ENCODE measurements around the gene GMNN.

The GMNN gene

DNA sequence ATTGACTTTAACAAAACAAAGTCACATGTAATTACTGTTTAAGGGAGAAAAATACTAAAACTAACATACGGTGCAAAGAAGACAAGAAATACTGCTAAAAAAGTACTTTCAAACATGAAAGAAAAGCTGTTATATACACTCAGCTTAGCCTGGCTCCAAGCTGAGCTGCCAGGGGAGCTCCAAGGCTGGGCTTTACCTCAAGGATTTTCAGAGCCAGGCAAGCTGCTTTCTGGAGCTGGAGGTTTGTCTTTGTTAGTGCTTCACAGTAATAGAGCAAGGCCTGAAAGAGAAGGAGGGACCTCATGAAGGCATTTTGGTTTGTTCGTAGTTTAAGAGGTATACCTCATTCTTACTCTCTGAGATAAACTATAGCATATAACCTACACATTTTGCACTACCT is 43.6 kb downstream of the GMNN start:
- DNase-seq = no peak

DNA sequence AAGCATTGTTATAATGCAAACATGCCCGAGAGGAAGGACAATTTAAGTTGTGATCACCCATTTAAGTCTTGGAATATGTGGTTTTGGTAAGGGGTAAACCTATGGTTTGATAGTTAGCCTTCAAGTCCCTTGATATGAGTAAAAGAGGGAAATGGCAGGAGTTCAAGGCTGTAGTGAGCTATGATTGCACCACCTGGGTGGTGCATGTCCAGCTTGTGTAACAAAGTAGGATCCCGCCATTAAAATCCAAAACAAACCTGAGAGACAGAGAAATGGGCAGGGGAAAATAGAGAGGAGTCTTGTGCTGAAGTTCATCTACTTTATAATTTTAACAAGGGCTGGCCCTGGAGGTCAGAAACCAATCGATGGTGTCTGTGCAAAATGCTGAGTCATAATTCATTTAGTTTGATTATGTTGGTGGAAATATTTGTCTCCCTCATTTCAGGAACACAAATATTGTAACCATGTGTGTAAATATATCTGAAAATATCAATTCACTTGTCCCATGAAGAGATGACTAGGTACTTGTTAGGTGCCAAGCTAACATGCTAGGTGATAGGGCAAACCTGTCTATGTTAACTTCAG is 47.2 kb downstream of the GMNN start:
- DNase-seq = no peak

DNA sequence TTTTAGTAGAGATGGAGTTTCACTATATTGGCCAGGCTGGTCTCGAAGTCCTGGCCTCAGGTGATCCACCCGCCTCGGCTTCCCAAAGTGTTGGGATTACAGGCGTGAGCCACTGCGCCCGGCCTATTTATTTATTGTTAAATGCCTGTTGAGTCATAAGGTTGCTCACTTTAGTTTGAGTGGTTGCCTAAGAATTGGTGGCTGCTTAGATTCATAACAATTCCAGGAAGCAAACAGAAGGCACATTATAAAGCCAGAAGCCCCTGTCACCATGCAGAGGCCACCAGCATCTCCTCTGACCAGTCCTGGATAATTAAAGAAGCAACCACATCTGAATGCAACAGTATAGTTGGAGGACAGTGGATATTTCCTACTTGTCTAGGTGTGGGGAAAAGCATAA is 48.0 kb downstream of the GMNN start:
- no peak for DNase-seq

DNA sequence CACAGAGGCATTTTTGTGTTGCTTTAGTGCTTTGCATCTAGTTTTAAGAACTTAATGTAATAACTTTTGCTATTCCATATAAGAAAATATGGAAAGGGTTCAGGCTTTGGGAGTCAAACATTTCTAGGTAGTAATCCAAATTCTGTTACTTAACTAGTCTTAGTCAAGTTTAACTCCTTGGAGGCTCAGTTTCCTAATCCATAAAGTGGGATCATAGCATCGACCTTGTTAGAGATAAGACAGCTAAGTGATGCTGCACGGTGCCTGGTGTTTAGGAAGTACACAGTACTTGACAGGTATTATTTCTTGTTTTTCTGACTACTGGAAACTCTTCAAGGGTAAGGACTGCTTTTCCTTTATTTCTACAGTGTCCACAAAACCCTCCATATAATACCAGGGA is 48.4 kb downstream of the GMNN start:
- no peak for DNase-seq

DNA sequence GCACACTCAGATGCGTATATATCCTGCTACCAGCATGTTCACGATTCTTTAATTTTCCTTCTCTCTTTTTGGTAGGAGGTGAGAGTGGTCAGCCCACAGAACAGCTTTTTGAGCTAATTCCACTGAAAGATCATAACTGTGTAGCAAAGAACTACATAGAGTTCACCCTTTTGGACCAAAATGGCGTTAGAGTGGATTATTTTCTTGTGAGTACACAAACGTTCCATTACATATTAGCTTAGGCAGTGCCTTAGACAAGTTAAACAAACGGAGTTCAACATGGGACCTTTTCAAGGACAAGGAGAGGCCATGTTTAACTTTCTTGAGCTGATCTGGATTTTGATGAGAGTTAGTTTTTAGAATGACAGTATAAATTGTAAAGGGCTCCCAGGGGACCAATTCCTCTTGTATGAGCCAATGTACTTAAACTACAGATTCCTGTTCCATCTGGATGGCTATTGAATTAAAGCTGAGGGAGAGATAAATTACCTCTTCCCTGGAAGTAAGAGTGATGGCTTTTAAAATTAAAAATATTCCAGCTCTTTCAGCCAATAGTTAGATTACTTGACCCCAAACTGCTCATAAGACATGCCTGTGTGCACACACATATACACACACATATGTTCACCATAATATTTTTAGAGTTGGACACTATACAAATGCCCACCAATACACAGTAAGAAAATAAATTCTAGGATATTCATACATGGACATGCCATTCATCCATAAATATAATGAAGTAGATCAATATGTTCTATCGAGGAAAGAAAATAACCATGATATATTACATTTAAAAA is 49.6 kb downstream of the GMNN start:
- DNase-seq = no peak

DNA sequence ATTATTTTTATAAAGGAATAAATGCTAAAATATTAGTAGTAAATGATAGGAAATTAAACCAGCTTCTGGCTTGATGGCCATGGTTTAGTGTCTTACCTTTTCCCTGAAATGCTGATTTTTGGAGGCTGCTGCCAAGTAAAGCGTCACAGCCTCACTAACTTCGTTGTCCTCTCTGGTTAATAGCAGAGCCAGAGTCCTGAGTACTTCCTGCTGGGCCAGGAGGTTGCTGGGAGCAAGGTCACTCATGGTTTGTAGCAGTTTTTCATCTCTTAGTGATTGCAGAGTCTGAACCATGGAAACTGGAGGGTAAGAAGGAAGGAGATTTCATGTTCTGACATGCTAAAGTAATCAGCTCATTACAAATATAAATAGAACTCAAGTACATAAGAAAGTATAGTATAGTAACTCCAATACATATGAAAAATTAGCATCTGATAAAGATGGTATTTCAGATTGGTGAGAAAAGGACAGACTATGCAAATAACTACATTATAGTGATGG is 50.4 kb downstream of the GMNN start:
- DNase-seq = no peak

DNA sequence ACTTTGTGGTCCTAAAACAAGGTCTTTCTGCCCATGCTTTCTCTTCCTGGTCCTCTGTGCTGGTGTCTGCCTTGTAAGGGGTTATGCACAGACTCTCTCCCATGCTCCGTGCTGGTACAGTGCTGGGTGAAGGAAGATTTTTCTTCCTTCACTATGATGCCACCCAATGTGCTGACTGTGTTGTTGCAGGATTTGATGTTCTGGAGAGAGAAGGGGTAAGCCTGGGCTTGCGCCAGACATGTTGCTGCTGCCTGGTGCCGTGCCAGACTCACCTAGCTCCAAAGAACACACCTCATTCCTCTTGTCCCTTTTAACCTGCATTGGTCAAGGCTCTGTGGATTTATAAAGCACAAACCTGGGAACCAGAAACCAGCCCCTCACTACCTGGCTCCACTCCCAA is 52.4 kb downstream of the GMNN start:
- no peak for DNase-seq

DNA sequence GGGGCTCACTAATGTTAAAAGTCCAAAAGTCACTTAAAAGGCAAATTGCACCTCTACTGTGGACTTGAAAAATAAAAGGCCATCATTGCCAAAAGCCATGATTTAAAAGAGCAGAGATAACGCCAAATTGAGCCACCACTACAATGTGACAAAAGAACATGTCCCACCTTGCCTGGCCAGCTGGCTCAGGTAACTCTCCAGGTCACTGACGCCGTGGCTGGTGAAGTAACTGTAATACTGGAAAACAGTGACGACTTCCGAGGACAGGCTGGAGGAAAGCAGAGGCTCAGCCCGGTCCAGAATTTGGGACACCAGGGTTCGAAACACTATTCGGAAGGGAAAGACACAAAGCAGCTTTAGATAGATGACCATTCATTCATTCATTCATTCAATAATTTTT is 53.2 kb downstream of the GMNN start:
- DNase-seq = no peak

DNA sequence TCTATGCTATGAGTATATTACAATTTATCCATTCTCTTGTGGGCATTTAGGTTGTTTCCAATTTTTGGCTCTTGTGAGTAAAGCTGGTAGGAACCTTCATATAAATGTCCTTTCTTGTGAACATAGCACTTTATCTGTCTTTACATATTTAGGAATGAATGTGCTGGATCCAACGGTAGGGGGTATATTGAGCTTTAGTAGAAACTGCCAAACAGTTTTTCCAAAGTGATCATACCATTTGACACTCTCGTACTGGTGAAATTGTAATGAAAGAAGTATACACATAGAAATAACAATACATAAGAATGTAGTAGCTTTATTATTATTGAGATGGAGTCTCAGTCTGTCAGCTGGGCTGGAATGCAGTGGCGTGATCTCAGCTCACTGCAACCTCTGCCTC is 54.9 kb downstream of the GMNN start:
- DNase-seq = no peak

DNA sequence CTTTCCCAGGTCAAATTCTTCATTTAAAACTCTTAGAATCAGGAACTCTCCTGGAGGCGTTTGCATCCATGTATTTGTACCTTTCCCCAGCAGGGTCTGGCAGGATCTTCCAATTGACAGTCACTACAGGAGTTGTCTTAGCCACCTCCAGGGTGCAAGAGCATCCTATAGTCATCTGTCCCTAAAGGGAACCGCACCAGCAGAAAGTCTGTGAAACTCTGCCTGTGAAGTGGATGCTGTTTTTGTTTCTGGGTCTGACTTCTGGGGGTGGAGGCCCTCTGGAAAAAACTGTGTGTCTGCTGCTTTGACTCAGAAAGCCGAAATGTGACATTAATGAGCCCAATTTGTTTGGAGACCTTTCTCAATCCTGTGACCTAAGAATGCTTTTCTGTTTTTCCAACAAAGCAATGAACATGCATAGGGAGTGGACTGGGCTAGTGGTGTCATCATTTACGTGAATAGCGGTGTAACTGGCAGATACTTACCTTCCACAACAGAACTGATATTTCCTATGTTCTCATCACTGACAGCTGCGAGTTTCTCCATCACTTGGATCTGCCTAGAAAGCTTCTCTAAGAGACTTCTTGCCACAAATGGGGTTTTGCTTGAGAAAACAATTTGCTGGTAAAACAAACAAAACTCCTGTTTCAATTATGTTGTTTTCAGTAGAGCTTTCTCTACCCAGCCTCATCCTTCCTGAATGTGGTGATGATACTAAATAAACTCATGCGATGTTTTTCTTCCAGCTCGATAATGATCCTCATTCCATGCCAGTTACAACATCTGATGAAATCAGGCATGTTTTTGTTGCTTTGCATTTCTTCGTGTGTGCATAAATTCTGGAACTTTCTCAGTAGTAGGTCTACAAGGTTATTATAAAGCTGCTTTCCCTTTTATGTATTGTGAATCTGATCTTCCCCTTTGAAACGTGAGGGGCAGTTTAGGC is 57.3 kb downstream of the GMNN start:
- DNase-seq = no peak

DNA sequence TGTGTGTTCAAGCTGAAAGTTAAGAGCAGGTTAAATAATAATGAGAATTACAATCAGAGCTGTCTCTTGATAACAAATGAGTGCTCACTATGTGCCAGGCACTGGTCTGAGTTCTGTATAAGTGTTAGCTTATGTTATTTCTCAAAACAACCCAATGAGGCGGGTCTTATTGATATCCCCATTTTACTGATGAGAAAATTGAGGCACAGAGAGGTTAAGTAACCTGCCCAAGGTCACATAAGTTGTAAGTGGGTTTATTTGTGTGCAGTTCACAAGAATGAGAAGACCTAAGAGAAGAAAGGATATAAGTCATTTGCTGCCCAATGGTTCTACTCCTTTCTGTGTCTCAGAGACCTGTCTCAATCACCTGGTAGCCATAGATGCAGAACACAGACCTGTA is 58.1 kb downstream of the GMNN start:
- DNase-seq = no peak

DNA sequence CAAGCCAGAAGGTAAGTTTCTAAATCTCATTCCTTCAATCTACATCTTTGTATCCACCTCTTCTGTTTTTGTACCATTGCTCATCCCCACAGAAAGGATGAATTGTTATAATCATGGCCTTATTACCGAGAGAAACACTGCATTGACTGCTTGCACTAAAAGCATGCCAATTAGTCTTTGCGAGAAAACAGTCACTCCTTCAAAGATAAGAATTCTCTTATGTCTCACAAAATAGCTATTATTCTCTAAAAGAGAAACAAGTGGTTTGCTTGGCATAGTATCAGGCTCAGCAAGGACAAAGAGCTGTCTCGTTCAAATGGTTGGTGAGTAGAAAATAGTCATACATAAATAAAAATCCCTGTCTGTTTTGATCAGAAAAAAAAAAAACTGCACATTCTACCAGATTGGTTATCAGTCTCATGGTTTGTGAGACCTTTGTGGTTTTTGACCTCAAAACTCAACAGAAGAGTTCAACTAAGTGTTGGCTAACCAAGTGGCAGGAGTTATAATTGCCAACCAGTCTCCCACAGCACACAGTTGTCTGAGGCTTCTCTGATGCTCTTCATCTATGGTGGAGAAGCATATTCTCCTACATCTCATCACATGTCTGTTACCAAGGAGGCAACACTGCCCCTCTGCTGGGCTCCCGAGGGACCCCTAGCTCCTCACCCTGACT is 59.1 kb downstream of the GMNN start:
- DNase-seq = no peak

Data from CD4-positive, alpha-beta T cell treated with Interferon gamma for 1 hour (primary cell).